H1 (cell line): Measurements from ENCODE around the gene NPHP3. TPM values are rescaled to one million over a fixed set of nuclear protein-coding genes. Genes with fewer than 3 reads are reported as not detected.

Experiments
- CTCF ChIA-PET: fragments of 300-600 bp; sonication (Branson Sonifier 250); formaldehyde crosslinking; loops from one replicate; lab custom pipeline; 2021; ENCODE audit not compliant: partially characterized antibody; lab: Charles Lee
- POLR2A ChIA-PET: fragments of 300-600 bp; sonication (Branson Sonifier 250); formaldehyde crosslinking; loops from one replicate; lab custom pipeline; 2021; ENCODE audit warnings: inconsistent platforms; ENCODE audit not compliant: partially characterized antibody; lab: Charles Lee
- DNase-seq, 2 experiments: peaks; one replicate each; pipeline versions ENCODE4 v3.0.0 to v3.0.0-alpha.2; 2010 to 2022; ENCODE audit warnings: low spot score in 2 of 2, low read depth in 1 of 2, mixed read lengths in 1 of 2
- FAIRE-seq: peaks from 2 replicates; lab custom pipeline; 2011; peaks lifted over from hg19 to GRCh38; lab: Jason Lieb, UNC
- H2AFZ ChIP-seq: 2 replicates; pipeline ENCODE4 v1.8.1; 2012; ENCODE audit warnings: low read length, inconsistent platforms
- H2AK5ac ChIP-seq: 2 replicates; pipeline ENCODE4 v1.6.1; 2013; ENCODE audit warnings: low read depth, low read length
- H2BK120ac ChIP-seq: replicated peaks from 2 replicates; pipeline ENCODE3; 2013; ENCODE audit warnings: low read depth, low read length, inconsistent platforms
- H2BK12ac ChIP-seq: 2 replicates; pipeline ENCODE4 v1.6.1; 2013; ENCODE audit warnings: low read depth, low read length
- H2BK15ac ChIP-seq: 2 replicates; pipeline ENCODE4 v1.6.1; 2013; ENCODE audit warnings: low read length
- H2BK20ac ChIP-seq: 2 replicates; pipeline ENCODE4 v1.6.1; 2013; ENCODE audit warnings: low read length
- H2BK5ac ChIP-seq: 2 replicates; pipeline ENCODE4 v1.6.1; 2013; ENCODE audit warnings: low read depth, low read length
- H3K14ac ChIP-seq: 2 replicates; pipeline ENCODE4 v1.6.1; 2013; ENCODE audit warnings: inconsistent platforms; ENCODE audit not compliant: insufficient read length
- H3K18ac ChIP-seq: 2 replicates; pipeline ENCODE4 v1.6.1; 2013; ENCODE audit warnings: low read length; ENCODE audit errors: extremely low read depth
- H3K23ac ChIP-seq: 2 replicates; pipeline ENCODE4 v1.6.1; 2013; ENCODE audit warnings: inconsistent platforms; ENCODE audit not compliant: insufficient read length
- H3K23me2 ChIP-seq: 2 replicates; pipeline ENCODE4 v1.6.1; 2013; ENCODE audit warnings: low read depth, low read length
- H3K27ac ChIP-seq: 2 replicates; pipeline ENCODE4 v1.6.1; 2011; ENCODE audit warnings: low read depth, low read length, inconsistent platforms
- H3K27me3 ChIP-seq, 4 experiments: replicated peaks in 1 of 4; 1 replicate in 1 of 4; 2 replicates in 3 of 4; pipeline versions ENCODE4 v1.6.1 to v1.8.1; 2011 to 2013; ENCODE audit warnings: low read length in 3 of 4, mild to moderate bottlenecking in 3 of 4, inconsistent platforms in 2 of 4, mixed read lengths in 2 of 4, moderate library complexity in 1 of 4; ENCODE audit not compliant: control insufficient read depth in 3 of 4, insufficient read depth in 3 of 4; ENCODE audit errors: extremely low read depth in 1 of 4
- H3K36me3 ChIP-seq, 4 experiments: 2 replicates each; pipeline versions ENCODE4 v1.6.1 to v1.8.1; 2011 to 2013; ENCODE audit warnings: mild to moderate bottlenecking in 4 of 4, low read length in 3 of 4, moderate library complexity in 2 of 4, control low read depth in 1 of 4, inconsistent platforms in 1 of 4; ENCODE audit not compliant: insufficient read depth in 4 of 4, control insufficient read depth in 2 of 4
- H3K4ac ChIP-seq: replicated peaks from 2 replicates; pipeline ENCODE3; 2013; ENCODE audit warnings: low read length, low read depth, mixed read lengths, inconsistent platforms; ENCODE audit not compliant: insufficient read length
- H3K4me1 ChIP-seq, 4 experiments: replicated peaks in 1 of 4; 1 replicate in 1 of 4; 2 replicates in 3 of 4; pipeline versions ENCODE4 v1.6.1 to v1.8.1; 2011 to 2013; ENCODE audit warnings: low read length in 3 of 4, inconsistent platforms in 2 of 4, mixed read lengths in 1 of 4; ENCODE audit not compliant: insufficient read depth in 4 of 4, control insufficient read depth in 3 of 4
- H3K4me2 ChIP-seq, 2 experiments: 2 replicates each; pipeline versions ENCODE4 v1.6.1 to v1.8.1; 2011 to 2013; ENCODE audit warnings: low read depth in 2 of 2, low read length in 2 of 2, control low read depth in 1 of 2, inconsistent platforms in 1 of 2, mild to moderate bottlenecking in 1 of 2; ENCODE audit not compliant: insufficient read depth in 1 of 2
- H3K4me3 ChIP-seq, 4 experiments: fragments of 200-600, 300-600 bp in 1 of 4; sonication (generic), shearing (Covaris generic), sonication (Bioruptor Twin) in 1 of 4; 2 replicates each; pipeline versions ENCODE4 v1.5.1 to v1.8.1; 2011 to 2016; ENCODE audit warnings: low read length in 4 of 4, low read depth in 3 of 4, control low read depth in 2 of 4, inconsistent platforms in 2 of 4, mild to moderate bottlenecking in 2 of 4, mixed read lengths in 1 of 4, moderate library complexity in 1 of 4; ENCODE audit not compliant: insufficient read depth in 2 of 4; ENCODE audit errors: extremely low read depth in 1 of 4
- H3K56ac ChIP-seq: replicated peaks from 2 replicates; pipeline ENCODE3; 2013; ENCODE audit warnings: low read depth, mild to moderate bottlenecking, mixed read lengths, low read length, inconsistent platforms; ENCODE audit not compliant: insufficient read length
- H3K79me1 ChIP-seq: 2 replicates; pipeline ENCODE4 v1.6.1; 2013; ENCODE audit warnings: low read depth, low read length, control low read depth
- H3K79me2 ChIP-seq, 2 experiments: 2 replicates each; pipeline versions ENCODE4 v1.6.1 to v1.8.1; 2012 to 2013; ENCODE audit warnings: low read length in 2 of 2, mild to moderate bottlenecking in 2 of 2, inconsistent platforms in 1 of 2; ENCODE audit not compliant: insufficient read depth in 2 of 2, control insufficient read depth in 1 of 2
- H3K9ac ChIP-seq, 4 experiments: replicated peaks in 1 of 4; 1 replicate in 1 of 4; 2 replicates in 3 of 4; pipeline versions ENCODE4 v1.6.1 to v1.8.1; 2011 to 2013; ENCODE audit warnings: low read depth in 3 of 4, low read length in 3 of 4, control low read depth in 2 of 4, mild to moderate bottlenecking in 2 of 4, moderate library complexity in 2 of 4, inconsistent platforms in 1 of 4; ENCODE audit errors: extremely low read depth in 1 of 4
- H3K9me3 ChIP-seq, 2 experiments: 2 replicates each; pipeline versions ENCODE4 v1.6.1 to v1.8.1; 2012 to 2013; ENCODE audit warnings: mild to moderate bottlenecking in 2 of 2, moderate library complexity in 2 of 2, control low read depth in 1 of 2, inconsistent platforms in 1 of 2, low read depth in 1 of 2, low read length in 1 of 2, mixed read lengths in 1 of 2; ENCODE audit not compliant: insufficient read depth in 2 of 2
- H4K20me1 ChIP-seq, 2 experiments: replicated peaks in 1 of 2; 2 replicates each; pipeline versions ENCODE3 to v1.8.1; 2011 to 2013; ENCODE audit warnings: inconsistent platforms in 2 of 2, low read length in 2 of 2, mild to moderate bottlenecking in 1 of 2; ENCODE audit not compliant: insufficient read depth in 2 of 2, control insufficient read depth in 1 of 2
- H4K5ac ChIP-seq: 2 replicates; pipeline ENCODE4 v1.6.1; 2013; ENCODE audit warnings: low read length, low read depth, mixed read lengths, inconsistent platforms; ENCODE audit not compliant: insufficient read length
- H4K8ac ChIP-seq: 2 replicates; pipeline ENCODE4 v1.8.0; 2013; ENCODE audit warnings: mild to moderate bottlenecking, moderate library complexity, low read length, inconsistent platforms; ENCODE audit not compliant: insufficient read depth; ENCODE audit errors: extremely low read depth
- H4K91ac ChIP-seq: replicated peaks from 2 replicates; pipeline ENCODE3; 2013; ENCODE audit warnings: low read length, mixed read lengths, inconsistent platforms; ENCODE audit not compliant: insufficient read length
- JUN ChIP-seq: IDR thresholded peaks from 2 replicates; pipeline ENCODE4 v1.6.1; 2011; ENCODE audit warnings: low read depth, mild to moderate bottlenecking, improper control_type of control experiment, low read length
- TBP ChIP-seq: IDR thresholded peaks from 2 replicates; pipeline ENCODE4 v1.6.1; 2011; ENCODE audit warnings: low read depth, low read length, improper control_type of control experiment
- USF2 ChIP-seq: IDR thresholded peaks from 2 replicates; pipeline ENCODE4 v1.6.1; 2011; ENCODE audit warnings: low read length, improper control_type of control experiment
- ZNF274 ChIP-seq: IDR thresholded peaks from 2 replicates; pipeline ENCODE4 v1.7.0; 2012; ENCODE audit warnings: low read length, borderline replicate concordance; ENCODE audit errors: extremely low read depth
- WGBS, 2 experiments: shearing (Covaris generic) in 1 of 2; methylation state at CpG; one replicate each; pipeline versions ENCODE4 v1.1.6 to v1.1.7; 2013 to 2015; ENCODE audit warnings: low lambda C conversion rate in 2 of 2, mixed read lengths in 2 of 2, inconsistent platforms in 1 of 2, low coverage in 1 of 2, missing lambda C conversion rate in 1 of 2; ENCODE audit not compliant: insufficient replicate concordance in 2 of 2, insufficient coverage in 1 of 2, insufficient read length in 1 of 2; ENCODE audit errors: extremely low coverage in 1 of 2, missing lambda C conversion rate in 1 of 2; 5-methylcytosine and 5-hydroxymethylcytosine counted together
- polyA plus RNA-seq, 7 experiments: library from polyadenylated mRNA; depleted of rRNA in 3 of 7; stranded (reverse) in 5 of 7; unstranded in 2 of 7; fragments of >200 nt in 5 of 7; fragments of 200-250 nt in 2 of 7; gene quantifications; 1 replicate in 5 of 7; 2 replicates in 1 of 7; 4 replicates in 1 of 7; pipeline versions ENCODE4 v1.2.1 to v1.2.3, GENCODE V29; 2011 to 2013; ENCODE audit warnings: missing spikeins in 2 of 7, mixed read lengths in 2 of 7
- total RNA-seq: library from RNA; stranded (reverse); fragmentation: NEBNext Ultra II Directional; extraction: Animal tissue kit (Norgen Biotek cat#: 25700); gene quantifications from 2 replicates; pipeline ENCODE4 v1.2.1, GENCODE V29; 2021

The NPHP3 gene
- total and polyA plus RNA-seq, 2 of the 8 experiments (the other 6 are each of a cell fraction or from before 2014, with no cell fraction given), result 6.8 to 14.8 TPM

- Histone ChIP-seq H2BK5ac (no peak overlapping the region), H3K27me3 (no peaks in the 10 kb centered on the region), H2BK12ac (no peak overlapping the region), H3K14ac (no peak overlapping the region), H2AK5ac (no peak overlapping the region), H4K91ac (no peak overlapping the region), H4K5ac (no peak overlapping the region), H2BK15ac (no peak overlapping the region), H4K20me1 (no peaks in the 10 kb centered on the region), H4K8ac (no peak overlapping the region), H2AFZ (no peak overlapping the region), H3K79me1 (no peaks in the 10 kb centered on the region), H2BK120ac (no peak overlapping the region), H3K79me2 (no peaks in the 10 kb centered on the region), H3K4me3 (no peak overlapping the region), H3K4me1 (no peaks in the 10 kb centered on the region), H3K9me3 (no peaks in the 10 kb centered on the region), H3K4me2 (no peak overlapping the region), H3K23ac (no peak overlapping the region), H3K9ac (no peak overlapping the region), H3K4ac (no peak overlapping the region), H2BK20ac (no peak overlapping the region), H3K36me3 (peaks cover 0 to 5% (median 1%) of the 10 kb centered on the region in 4 experiments; a peak in 1 of 8 replicates), H3K27ac (no peak overlapping the region), H3K23me2 (no peaks in the 10 kb centered on the region), H3K18ac (no peak overlapping the region), H3K56ac (no peak overlapping the region)
- no peak for TF ChIP-seq ZNF274
- no peak for TF ChIP-seq TBP
- no peak for TF ChIP-seq JUN
- TF ChIP-seq USF2, result no peak
- ChIA-PET CTCF (interaction anchor here (0.7 to 6.7 kb wide), 25 partner anchors 11 to 134 kb away, joined by 3 to 163 read pairs (median 4); partner anchors contain the start of genes ACAD11 and NPHP3), POLR2A (no interaction called here)
- no peak for DNase-seq
- 78% methylated on average over 2 of the region's 2 CpGs; no CpG with 5 or more reads in 1 of the 2 experiments for WGBS, 2 experiments
- no peak for FAIRE-seq
These were observed 78.8 kb downstream of the NPHP3 start for GRCh38 chr3:132643366-132643765.
